HEK293 (cell line): Measurements from ENCODE around the gene TNFRSF13B.
"Not testable (repeated sequence)": the region's sequence is repeated elsewhere in the genome, so short reads cannot be mapped to it uniquely, and the experiment has no call there.

Experiments
- CTCF ChIP-seq: fragments of 450-650 bp; formaldehyde crosslinking; IDR thresholded peaks from 2 replicates; pipeline ENCODE4 v1.5.1; 2016; ENCODE audit warnings: missing biosample characterization, missing genetic modification characterization
- REST ChIP-seq: fragments of 450-650 bp; formaldehyde crosslinking; IDR thresholded peaks from 2 replicates; pipeline ENCODE4 v1.5.1; 2016; ENCODE audit warnings: missing biosample characterization, missing genetic modification characterization
- YY1 ChIP-seq: fragments of 450-650 bp; formaldehyde crosslinking; IDR thresholded peaks from 2 replicates; pipeline ENCODE4 v1.5.1; 2018; ENCODE audit warnings: missing biosample characterization, missing genetic modification characterization
- ZNF10 ChIP-seq: fragments of 450-650 bp; formaldehyde crosslinking; IDR thresholded peaks from 2 replicates; pipeline ENCODE4 v1.5.1; 2017; ENCODE audit warnings: missing biosample characterization, missing genetic modification characterization
- ZNF114 ChIP-seq: fragments of 450-650 bp; formaldehyde crosslinking; IDR thresholded peaks from 2 replicates; pipeline ENCODE4 v1.5.0; 2017; ENCODE audit warnings: missing biosample characterization, missing genetic modification characterization
- ZNF223 ChIP-seq: fragments of 450-650 bp; formaldehyde crosslinking; IDR thresholded peaks from 2 replicates; pipeline ENCODE4 v1.5.1; 2016; ENCODE audit warnings: missing biosample characterization, missing genetic modification characterization
- ZNF558 ChIP-seq: fragments of 450-650 bp; formaldehyde crosslinking; IDR thresholded peaks from 2 replicates; pipeline ENCODE4 v1.5.1; 2016; ENCODE audit warnings: missing biosample characterization, missing genetic modification characterization

- not testable (repeated sequence) for TF ChIP-seq REST, YY1, ZNF558, CTCF, ZNF114, ZNF10, ZNF223 (tag by site-specific recombination)
Measured at GRCh38 chr17:17014748-17015124, 42.8 kb upstream of the TNFRSF13B start.
